AG04449 (cell line): Measurements from ENCODE around the gene RAP2A.

Source experiments
- CTCF ChIA-PET: fragments of 350-600 bp; formaldehyde crosslinking; extraction: SDS; loops from one replicate; lab custom pipeline; 2021; ENCODE audit warnings: antibody characterized with exemption; lab: Yijun Ruan, JAX
- POLR2A ChIA-PET: fragments of 400-600, 350-600 bp; formaldehyde crosslinking; extraction: SDS; loops from one replicate; lab custom pipeline; 2020; ENCODE audit warnings: antibody characterized with exemption, inconsistent platforms; lab: Yijun Ruan, JAX
- DNase-seq: peaks from one replicate; pipeline ENCODE4 v3.0.0-alpha.2; 2010; ENCODE audit warnings: low read depth, low spot score
- H3K4me3 ChIP-seq: 2 replicates; pipeline ENCODE4 v1.5.1; 2011; ENCODE audit warnings: low read depth, mild to moderate bottlenecking, control low read depth, low read length
- CTCF ChIP-seq: IDR thresholded peaks from one replicate; pipeline ENCODE4 v1.5.1; 2011; ENCODE audit warnings: mild to moderate bottlenecking, moderate library complexity, low read length, control low read depth, inconsistent platforms; ENCODE audit not compliant: insufficient read depth; ENCODE audit errors: missing control alignments

Gene RAP2A

GRCh38 chr13:97425590-97425989 is 8.4 kb upstream of the RAP2A start:
- ChIA-PET CTCF (interaction anchor here (1.2 kb wide), 1 partner anchor 316 kb away, joined by 4 read pairs; no protein-coding TSS in a partner anchor), POLR2A (no interaction called here)
- DNase-seq, result no peak
- no peak for TF ChIP-seq CTCF
- H3K4me3 ChIP-seq, result no peak overlapping the region

GRCh38 chr13:97426695-97427094 is 7.3 kb upstream of the RAP2A start:
- no peak overlapping the region for H3K4me3 ChIP-seq
- POLR2A ChIA-PET, result no interaction called here
- no peak for DNase-seq
- CTCF ChIA-PET, result interaction anchor here (1.2 kb wide), 1 partner anchor 317 kb away, joined by 4 read pairs; no protein-coding TSS in a partner anchor
- TF ChIP-seq CTCF, result no peak

- ChIA-PET POLR2A (no interaction called here), CTCF (no interaction called here)
- no peak for TF ChIP-seq CTCF
- no peak for DNase-seq
- peak overlapping the region; percentile 34 for H3K4me3 ChIP-seq
Observed at GRCh38 chr13:97429681-97430081, 4.3 kb upstream of the RAP2A start.

- no peak for TF ChIP-seq CTCF
- ChIA-PET POLR2A (no interaction called here), CTCF (no interaction called here)
- no peak overlapping the region for H3K4me3 ChIP-seq
- no peak for DNase-seq
Observed at GRCh38 chr13:97430296-97430695, 3.7 kb upstream of the RAP2A start.

GRCh38 chr13:97431171-97431764 is 2.7 kb upstream of the RAP2A start:
- CTCF ChIA-PET, result no interaction called here
- H3K4me3 ChIP-seq, result no peak overlapping the region
- DNase-seq, result no peak
- POLR2A ChIA-PET, result no interaction called here
- no peak for TF ChIP-seq CTCF

- CTCF ChIA-PET, result interaction anchor here (1.2 to 2.4 kb wide), 3 partner anchors 11 to 368 kb away, joined by 3 to 6 read pairs (median 5); no protein-coding TSS in a partner anchor
- peak overlapping the region; percentile 90 for H3K4me3 ChIP-seq
- no peak for TF ChIP-seq CTCF
- DNase-seq, result no peak
- POLR2A ChIA-PET, result interaction anchor here (0.7 to 0.9 kb wide), 6 partner anchors 24 to 209 kb away, joined by 3 read pairs; no protein-coding TSS in a partner anchor
Observed at GRCh38 chr13:97432232-97432916, 1.6 kb upstream of the RAP2A start.
